Measurements from ENCODE around the gene GRIP2. TPM values are rescaled to one million over a fixed set of nuclear protein-coding genes. Genes with fewer than 3 reads are reported as not detected.

GRIP2 gene
- polyA plus RNA-seq, 3 donors: not detected

- H3K79me2 ChIP-seq (ENCODE audit: insufficient read depth, low read length): peaks cover 6% of the 10 kb centered on the region
- no peak overlapping the region for H3K9ac ChIP-seq (ENCODE audit: insufficient read depth, low read length, poor library complexity, severe bottlenecking)
- TF ChIP-seq CTCF (IDR thresholded peaks at IDR 0.05): no peak
- no peak overlapping the region for H3K4me3 Mint-ChIP-seq
- H2AFZ ChIP-seq (ENCODE audit: insufficient read depth, low read depth, low read length, poor library complexity, severe bottlenecking): no peak overlapping the region
- H4K20me1 ChIP-seq (ENCODE audit: insufficient read depth, low read length): peaks cover 99% of the 10 kb centered on the region
- H3K36me3 ChIP-seq (replicated peaks in 1 of 2; ENCODE audit: control insufficient read depth in 1 of 2, insufficient read depth in 2 of 2, low read length in 2 of 2): peaks cover 95 to 100% of the 10 kb centered on the region in 2 donors
- H3K9me3 ChIP-seq (replicated peaks in 1 of 2; ENCODE audit: control insufficient read depth in 1 of 2, insufficient read depth in 1 of 2, low read length in 2 of 2): no peaks in the 10 kb centered on the region
- H3K27me3 Mint-ChIP-seq (ENCODE audit: low read depth in 3 of 3): peaks cover 0 to 2% (median 0%) of the 10 kb centered on the region in 3 donors
- peaks cover 95 to 100% of the 10 kb centered on the region in 2 donors for H3K36me3 Mint-ChIP-seq
- DNase-seq: no peak
- no peaks in the 10 kb centered on the region for H3K4me1 ChIP-seq (ENCODE audit: control insufficient read depth in 1 of 2, insufficient read depth in 2 of 2, low read length in 2 of 2)
- no peak overlapping the region for H3K4me2 ChIP-seq (replicated peaks; ENCODE audit: extremely low read depth, low read length, poor library complexity, severe bottlenecking)
- WGBS (ENCODE audit: insufficient coverage): 94% methylated on average over 11 of the region's 15 CpGs
- H3K4me3 ChIP-seq (replicated peaks in 1 of 3; ENCODE audit: low read depth in 2 of 3, low read length in 3 of 3): no peak overlapping the region
- H3K9me3 Mint-ChIP-seq: peaks cover 0 to 4% (median 0%) of the 10 kb centered on the region in 7 donors
- no peaks in the 10 kb centered on the region for H3K27me3 ChIP-seq (ENCODE audit: control insufficient read depth in 2 of 2, insufficient read depth in 2 of 2, low read length in 2 of 2)
- peak overlapping the region in 1 of 2 donors; percentile 44 for H3K27ac ChIP-seq (ENCODE audit: low read depth in 1 of 2, low read length in 2 of 2)
- peaks cover 17% of the 10 kb centered on the region for H3K4me1 Mint-ChIP-seq
- intact Hi-C loops (cut with micrococcal nuclease): no loop called here
- peak overlapping the region in 3 of 7 donors; percentile 19 to 86 (median 82) for H3K27ac Mint-ChIP-seq
These were observed 91.1 kb downstream of the GRIP2 start for GRCh38 chr3:14448756-14449727.

GRCh38 chr3:14448063-14448462 is 92.1 kb downstream of the GRIP2 start:
- peaks cover 0 to 4% (median 0%) of the 10 kb centered on the region in 7 donors for H3K9me3 Mint-ChIP-seq
- DNase-seq: no peak
- Histone ChIP-seq H2AFZ (ENCODE audit: insufficient read depth, low read depth, low read length, poor library complexity, severe bottlenecking) (no peak overlapping the region), H3K9ac (ENCODE audit: insufficient read depth, low read length, poor library complexity, severe bottlenecking) (no peak overlapping the region), H3K79me2 (ENCODE audit: insufficient read depth, low read length) (peaks cover 16% of the 10 kb centered on the region), H3K9me3 (replicated peaks in 1 of 2; ENCODE audit: control insufficient read depth in 1 of 2, insufficient read depth in 1 of 2, low read length in 2 of 2) (no peaks in the 10 kb centered on the region), H3K4me3 (replicated peaks in 1 of 3; ENCODE audit: low read depth in 2 of 3, low read length in 3 of 3) (no peak overlapping the region), H3K27me3 (ENCODE audit: control insufficient read depth in 2 of 2, insufficient read depth in 2 of 2, low read length in 2 of 2) (no peaks in the 10 kb centered on the region), H3K27ac (ENCODE audit: low read depth in 1 of 2, low read length in 2 of 2) (no peak overlapping the region), H3K4me1 (ENCODE audit: control insufficient read depth in 1 of 2, insufficient read depth in 2 of 2, low read length in 2 of 2) (no peaks in the 10 kb centered on the region), H3K4me2 (replicated peaks; ENCODE audit: extremely low read depth, low read length, poor library complexity, severe bottlenecking) (no peak overlapping the region), H3K36me3 (replicated peaks in 1 of 2; ENCODE audit: control insufficient read depth in 1 of 2, insufficient read depth in 2 of 2, low read length in 2 of 2) (peaks cover 94 to 100% of the 10 kb centered on the region in 2 donors), H4K20me1 (ENCODE audit: insufficient read depth, low read length) (peaks cover 99% of the 10 kb centered on the region)
- no peak for TF ChIP-seq CTCF (IDR thresholded peaks at IDR 0.05)
- H3K4me1 Mint-ChIP-seq: peaks cover 7% of the 10 kb centered on the region
- H3K36me3 Mint-ChIP-seq: peaks cover 94 to 100% of the 10 kb centered on the region in 2 donors
- intact Hi-C loops (cut with micrococcal nuclease): no loop called here
- 83% methylated on average over 3 of the region's 4 CpGs for WGBS (ENCODE audit: insufficient coverage)
- H3K27me3 Mint-ChIP-seq (ENCODE audit: low read depth in 3 of 3): peaks cover 0 to 2% (median 0%) of the 10 kb centered on the region in 3 donors
- peak overlapping the region in 2 of 7 donors; percentile 50 to 82 for H3K27ac Mint-ChIP-seq
- H3K4me3 Mint-ChIP-seq: no peak overlapping the region

Data from CD14-positive monocyte (primary cell).